Epidermal melanocyte (primary cell): Measurements from ENCODE around the gene WDR45B.

ENCODE experiments used
- DNase-seq: peaks from one replicate; pipeline ENCODE4 v3.0.0; 2011; ENCODE audit warnings: low spot score; ENCODE audit not compliant: insufficient read length

WDR45B gene

DNA sequence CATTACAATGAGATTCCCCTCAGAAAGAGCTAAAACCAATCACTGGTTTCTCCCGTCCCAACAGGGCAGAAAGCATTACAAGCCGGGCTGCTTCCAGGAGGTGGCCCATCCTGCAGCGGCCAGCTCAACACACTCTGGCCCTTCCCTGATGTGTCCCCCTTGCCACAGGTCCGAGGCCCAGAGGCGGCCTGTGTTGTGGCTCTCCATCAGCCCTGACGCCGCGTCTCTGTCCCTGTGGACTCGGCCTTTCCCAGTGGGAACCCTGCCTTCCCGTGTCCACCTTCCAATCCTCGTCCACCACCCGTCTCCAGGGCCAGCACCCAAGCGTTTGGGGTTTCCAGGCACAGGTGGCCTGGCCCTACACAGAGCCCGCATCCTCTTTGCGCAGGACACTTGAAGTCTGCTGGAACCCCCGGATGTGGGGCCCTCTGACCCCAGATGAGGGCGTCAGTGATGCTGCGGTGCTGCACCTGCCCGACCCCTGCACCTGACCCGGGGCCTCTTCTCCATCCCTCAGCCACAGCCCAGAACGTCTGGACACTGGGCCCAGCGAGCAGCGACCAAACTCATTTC lies 29.2 kb upstream of the WDR45B start:
- no peak for DNase-seq

DNA sequence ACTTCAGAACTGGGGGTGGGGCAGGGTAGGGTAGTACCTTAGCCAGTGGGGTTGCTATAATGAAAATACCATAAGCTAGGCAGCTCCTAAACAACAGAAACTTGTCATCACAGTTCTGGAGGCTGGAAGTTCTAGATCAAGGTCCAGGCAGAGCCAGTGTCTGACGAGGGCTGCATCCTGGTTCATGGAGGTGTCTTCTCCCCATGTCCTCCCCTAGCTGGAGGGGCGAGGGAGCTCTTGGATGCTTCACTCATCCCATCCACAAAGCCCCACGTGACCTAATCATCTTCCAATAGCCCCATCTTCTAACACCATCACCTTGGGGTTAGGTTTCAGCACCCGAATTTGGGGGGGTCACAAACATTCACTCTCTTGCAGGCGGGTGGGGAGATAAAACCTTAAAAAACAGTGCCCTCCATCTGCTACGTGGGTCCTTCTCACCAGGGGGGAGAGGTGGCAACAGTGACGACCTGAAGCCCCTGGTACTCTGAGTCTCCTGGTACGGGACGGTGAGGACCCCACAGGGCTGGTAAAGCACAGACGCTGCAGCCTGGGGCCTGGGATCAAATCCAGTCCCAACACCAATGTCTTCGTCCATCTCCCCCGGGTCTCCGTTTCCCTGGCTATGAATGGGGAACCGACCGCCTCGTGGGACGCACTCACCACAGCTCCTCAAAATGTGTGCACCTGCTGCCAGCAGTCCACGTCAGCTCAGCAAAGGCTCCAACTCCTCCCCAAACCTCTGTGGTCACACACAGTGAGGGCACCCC lies 27.4 kb upstream of the WDR45B start:
- DNase-seq, result no peak

DNA sequence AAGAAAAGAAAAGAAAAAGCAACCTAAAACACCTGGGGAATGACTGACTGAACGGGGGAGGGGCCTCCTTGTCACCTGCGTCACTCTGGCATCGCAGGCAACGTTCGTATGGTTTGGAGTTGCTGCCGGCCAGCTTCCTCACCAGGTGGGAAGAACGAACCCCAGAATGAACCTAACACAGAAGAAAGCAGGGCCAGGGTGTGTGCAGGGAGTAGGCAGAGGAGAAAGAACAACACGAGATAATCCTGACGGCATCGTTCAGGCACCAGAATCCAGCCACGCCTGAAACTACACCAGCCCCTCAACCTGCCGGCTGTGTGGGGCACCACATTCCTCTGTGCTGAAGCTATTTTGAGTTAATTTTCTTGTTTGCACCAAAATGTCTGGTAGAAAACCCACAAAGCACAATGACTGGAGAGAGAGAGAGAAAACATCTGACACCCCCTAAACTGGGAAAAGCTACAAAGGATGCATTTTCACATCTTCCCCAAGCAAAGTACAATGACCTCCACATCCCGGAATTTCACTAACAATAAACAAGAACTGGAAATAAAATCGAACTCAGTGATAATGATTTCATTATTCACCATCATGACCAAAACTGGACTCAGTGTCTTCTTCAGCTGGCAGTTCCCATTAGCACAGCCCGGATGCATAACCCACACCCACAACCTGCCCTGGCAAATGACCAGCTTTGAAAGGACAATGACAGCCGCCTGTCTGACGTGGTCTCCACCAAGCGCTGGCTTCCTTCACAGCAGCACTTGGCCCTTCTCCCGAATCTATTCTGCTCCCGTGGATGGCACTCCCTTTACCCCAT lies 26.6 kb upstream of the WDR45B start:
- no peak for DNase-seq

DNA sequence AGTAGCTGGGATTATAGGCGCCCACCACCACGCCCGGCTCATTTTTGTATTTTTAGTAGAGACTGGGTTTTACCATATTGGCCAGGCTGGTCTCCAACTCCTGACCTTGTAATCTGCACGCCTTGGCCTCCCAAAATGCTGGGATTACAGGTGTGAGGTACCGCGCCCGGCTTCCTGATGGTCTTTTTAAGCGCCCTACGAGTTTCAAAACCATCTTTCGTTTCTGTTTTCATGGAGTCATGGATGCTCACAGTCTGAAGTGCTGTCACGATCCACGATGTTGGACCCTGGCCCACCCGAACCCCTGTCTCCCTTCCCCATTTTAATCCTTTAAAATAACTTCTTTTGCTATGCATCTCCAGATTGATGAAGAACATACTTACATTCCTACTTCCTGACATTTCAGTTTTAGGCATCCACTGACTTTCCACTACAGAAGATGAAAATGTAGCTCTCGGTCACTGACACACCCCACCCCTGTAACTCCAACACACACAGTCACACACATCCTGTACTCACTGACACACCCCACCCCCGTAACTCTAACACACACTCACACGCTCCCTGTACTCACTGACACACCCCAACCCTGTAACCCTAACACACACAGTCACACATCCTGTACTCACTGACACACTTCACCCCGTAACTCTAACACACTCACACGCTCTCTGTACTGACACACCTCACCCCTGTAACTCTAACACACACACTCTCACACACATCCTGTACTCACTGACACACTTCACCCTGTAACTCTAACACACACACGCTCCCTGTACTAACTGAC lies 22.6 kb upstream of the WDR45B start:
- no peak for DNase-seq

DNA sequence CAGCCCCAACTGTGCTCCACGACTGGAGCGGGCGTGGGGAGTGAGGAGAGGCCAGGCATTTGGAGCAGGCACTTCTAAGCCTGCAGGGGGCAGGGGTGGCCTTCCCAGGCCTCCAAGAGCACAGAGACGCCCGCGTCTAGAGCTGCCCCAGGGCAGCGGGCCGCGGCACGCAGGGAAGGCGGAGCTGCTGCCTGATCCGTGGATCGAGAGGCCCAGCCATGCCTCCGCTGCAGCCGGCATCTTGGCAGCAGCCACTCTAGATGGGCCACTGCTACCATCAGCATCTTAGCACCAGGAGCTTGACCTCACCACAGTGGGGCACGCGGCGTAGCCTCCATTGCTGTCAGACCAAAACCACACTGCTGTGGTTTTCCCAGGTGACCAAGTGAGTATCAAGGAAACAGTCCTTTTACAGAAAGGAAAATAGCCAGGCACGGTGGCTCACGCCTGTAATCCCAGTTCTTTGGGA lies 20.4 kb upstream of the WDR45B start:
- DNase-seq, result peak; percentile 93

DNA sequence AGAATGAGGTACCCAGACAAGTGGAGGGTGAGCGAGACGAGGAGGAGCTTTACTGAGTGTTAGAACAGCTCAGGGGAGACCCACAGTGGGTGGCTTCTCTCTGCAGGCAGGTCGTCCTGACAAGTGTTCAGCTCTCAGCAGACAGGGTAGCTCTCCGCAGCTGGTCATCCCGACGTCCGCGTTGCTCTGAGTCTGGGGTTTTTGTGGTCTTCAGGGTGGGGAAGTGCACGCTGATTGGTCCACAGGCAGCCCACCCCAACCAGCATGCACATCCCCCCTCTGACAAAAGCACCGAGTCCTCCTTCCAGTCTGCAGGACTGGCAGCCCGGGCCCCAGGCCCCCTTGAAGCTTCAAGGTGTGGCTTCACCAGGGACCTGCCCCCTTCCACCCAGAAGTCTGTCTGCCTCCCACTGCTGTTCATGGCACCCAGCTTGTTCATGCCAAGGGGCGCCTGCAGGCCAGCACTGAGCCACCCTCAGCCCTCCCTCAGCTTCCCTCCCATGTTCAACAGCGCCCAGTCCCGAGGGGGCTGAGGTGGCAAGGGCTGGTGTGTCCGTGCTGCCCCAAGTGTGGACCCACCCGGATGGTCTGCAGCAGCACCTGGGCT lies 19.9 kb upstream of the WDR45B start:
- DNase-seq, result no peak

DNA sequence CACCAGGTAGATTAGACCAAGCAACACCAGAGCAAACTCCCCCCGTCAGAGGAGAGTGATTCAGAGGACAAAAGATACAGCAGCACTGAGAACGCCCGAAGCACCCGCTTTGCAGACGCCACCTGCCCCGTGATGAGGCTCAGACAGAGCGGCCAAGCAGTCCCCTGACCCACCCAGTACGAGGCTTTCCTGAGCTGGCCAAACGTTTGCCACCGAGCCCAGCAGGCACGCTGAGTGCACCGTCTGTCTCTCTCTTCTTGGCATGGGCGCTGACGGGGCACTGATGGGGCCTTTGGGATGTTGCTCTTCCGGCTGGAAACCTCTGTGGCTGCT lies 19.4 kb upstream of the WDR45B start:
- no peak for DNase-seq

DNA sequence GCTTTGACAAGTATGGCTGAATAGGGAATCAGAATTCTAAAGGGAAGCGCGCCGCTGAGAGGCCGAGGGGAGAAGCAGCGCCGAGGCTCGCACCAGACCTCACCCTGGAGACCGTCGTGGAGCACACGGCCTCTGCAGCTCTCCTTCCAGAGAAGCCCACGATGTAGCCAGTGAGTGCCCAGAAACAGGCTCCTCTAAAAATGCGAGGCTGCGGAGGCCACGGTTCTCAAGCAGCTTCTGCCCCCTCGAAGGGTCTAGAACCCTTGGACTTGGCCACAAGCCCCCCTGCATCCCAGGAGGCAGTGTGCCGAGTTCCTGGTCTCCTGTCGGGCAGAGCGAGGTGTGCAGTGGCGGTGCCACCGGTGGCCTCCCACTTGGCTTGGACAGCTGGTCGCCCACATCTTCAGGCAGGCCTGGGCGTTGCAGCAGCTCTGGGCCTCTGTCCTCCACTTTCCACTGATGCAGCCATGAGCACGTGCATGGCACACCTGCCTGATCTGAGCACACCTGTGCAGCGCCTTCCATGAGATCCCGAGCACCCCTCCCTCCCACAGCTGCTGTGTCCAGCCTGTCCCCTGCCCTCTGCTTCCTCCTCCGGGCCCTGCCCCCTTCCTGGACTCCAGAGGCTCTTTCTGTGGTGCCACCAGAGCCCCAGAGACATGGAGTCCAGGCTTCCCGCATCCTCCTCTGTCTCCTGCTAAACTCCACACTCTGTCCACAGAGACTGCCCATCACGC lies 18.9 kb upstream of the WDR45B start:
- no peak for DNase-seq

DNA sequence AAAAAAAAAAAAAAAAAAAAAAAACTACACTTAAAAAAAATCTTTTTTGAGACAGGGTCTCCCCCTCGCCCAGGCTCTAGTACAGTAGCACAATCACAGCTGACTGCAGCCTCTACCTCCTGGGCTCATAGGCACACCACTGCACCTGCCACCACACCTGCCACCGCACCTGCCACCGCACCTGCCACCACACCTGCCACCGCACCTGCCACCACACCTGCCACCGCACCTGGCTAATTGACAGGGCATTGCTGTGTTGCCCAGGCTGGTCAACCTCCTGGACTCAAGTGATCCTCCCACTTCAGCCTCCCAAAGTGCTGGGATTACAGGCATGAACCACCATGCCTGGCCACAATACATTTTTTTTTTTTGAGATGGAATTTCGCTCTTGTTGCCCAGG lies 17.6 kb upstream of the WDR45B start:
- DNase-seq, result no peak

DNA sequence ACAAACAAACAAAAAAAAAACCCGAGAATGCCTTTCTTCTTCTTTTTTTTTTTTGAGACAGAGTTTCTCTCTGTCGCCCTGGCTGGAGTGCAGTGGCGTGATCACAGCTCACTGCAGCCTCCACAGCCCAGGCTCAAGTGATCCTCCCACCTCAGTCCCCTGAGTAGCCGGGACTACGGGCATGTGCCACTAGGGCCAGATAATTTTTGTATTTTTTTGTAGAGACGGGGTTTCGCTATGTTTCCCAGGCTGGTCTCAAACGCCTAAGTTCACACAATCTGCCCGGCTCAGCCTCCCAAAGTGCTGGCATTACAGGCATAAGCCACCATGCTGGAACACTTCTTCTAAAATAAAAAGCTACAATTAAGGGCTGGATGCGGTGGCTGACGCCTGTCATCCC lies 17.0 kb upstream of the WDR45B start:
- DNase-seq, result no peak

DNA sequence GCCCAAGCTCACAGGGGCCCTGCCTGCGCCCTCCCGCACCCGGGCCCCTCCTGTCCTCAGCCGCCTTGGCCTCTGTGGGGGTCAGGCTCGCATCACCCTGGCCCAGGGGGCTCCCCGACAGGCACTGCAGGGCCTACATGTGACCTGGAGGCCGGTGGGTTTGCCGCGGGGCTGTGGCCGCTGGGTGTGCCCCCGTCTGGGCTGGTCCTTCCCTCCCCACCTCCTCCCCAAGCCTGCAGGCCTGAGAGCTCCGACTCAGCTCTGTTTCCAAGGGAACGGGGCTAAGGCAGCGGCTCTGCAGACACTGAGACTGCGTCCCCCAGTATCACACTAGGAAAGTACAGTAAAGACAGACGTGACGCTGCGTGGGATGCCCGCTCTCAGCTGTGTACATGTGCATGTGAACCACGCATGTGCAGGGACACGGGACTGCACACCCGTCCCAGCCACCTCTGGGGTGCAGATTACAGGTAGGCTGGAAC lies 16.5 kb upstream of the WDR45B start:
- no peak for DNase-seq

DNA sequence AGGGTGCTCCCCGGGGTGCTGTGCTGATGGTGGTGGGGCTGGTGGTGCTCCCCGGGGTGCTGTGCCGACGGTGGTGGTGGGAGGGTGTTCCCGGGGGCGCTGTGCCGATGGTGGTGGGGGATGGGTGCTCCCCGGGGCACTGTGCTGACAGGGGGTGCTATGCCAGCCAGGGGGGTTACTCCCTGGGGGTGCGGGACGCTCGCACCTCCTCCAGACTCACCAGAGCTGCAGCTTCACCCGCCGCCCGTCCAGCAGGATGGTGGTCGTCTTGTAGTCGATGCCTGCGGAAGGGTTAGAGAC lies 16.0 kb upstream of the WDR45B start:
- DNase-seq, result no peak

DNA sequence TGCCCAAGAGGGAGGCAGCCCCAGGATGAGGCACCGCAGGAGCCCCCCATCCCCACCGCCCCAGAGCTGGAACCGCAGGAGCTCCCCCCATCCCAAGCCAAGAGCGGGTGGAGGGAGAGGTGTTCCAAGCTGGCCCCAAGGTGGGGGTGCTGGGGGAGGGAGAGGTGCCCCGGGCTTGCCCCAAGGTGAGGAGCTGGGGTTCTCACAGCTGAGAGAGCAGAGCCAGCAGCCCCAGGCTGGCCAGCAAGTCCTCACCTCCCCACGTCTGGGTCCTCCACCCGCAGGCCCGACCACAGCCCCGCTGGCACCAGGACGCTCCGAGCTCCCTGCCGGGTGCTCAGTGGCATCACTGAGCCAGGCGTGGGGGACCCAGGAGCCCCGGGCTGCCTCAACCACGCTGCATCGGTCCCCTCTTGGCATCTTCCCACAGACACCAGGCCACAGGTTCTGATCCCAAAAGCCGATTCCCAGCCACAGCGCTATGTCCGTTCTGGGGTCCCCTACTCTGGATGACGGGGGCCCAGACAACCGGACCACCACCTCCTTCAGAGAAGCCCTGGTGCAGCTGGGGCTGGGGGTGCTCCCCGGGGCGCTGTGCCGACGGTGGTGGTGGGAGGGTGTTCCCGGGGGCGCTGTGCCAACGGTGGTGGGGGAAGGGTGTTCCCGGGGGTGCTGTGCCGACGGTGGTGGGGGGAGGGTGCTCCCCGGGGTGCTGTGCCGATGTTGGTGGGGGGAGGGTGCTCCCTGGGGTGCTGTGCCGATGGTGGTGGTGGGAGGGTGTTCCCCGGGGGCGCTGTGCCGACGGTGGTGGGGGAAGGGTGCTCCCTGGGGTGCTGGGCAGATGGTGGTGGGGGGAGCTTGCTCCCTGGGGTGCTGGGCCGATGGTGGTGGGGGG lies 15.4 kb upstream of the WDR45B start:
- DNase-seq, result no peak

DNA sequence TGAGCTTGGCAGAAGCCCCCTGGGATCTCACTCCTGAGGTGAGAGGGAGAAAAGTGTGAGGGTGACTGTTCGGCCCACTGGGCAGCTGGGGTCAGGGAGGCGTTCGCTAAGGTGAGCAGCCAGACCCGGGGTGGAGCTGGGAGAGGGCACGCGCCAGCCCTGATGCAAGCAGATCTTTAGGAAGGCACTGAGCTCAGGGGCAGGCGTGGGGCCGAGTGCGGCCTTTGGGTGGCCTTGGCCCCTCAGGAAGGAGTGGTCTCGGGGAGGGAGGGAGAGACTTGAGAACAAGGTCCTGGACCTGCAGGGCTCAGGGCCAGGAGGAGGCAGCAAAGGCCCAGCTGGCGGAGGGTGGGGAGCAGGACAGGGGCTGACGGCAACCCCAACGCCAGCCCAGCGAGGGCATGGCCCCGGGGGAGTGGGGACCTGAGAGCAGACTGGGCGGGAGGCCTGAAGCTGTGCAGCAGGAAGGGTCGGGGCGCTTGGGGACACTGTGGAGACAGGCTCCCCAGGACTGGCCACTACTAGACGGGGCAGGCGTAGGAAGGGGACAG lies 14.5 kb upstream of the WDR45B start:
- no peak for DNase-seq

DNA sequence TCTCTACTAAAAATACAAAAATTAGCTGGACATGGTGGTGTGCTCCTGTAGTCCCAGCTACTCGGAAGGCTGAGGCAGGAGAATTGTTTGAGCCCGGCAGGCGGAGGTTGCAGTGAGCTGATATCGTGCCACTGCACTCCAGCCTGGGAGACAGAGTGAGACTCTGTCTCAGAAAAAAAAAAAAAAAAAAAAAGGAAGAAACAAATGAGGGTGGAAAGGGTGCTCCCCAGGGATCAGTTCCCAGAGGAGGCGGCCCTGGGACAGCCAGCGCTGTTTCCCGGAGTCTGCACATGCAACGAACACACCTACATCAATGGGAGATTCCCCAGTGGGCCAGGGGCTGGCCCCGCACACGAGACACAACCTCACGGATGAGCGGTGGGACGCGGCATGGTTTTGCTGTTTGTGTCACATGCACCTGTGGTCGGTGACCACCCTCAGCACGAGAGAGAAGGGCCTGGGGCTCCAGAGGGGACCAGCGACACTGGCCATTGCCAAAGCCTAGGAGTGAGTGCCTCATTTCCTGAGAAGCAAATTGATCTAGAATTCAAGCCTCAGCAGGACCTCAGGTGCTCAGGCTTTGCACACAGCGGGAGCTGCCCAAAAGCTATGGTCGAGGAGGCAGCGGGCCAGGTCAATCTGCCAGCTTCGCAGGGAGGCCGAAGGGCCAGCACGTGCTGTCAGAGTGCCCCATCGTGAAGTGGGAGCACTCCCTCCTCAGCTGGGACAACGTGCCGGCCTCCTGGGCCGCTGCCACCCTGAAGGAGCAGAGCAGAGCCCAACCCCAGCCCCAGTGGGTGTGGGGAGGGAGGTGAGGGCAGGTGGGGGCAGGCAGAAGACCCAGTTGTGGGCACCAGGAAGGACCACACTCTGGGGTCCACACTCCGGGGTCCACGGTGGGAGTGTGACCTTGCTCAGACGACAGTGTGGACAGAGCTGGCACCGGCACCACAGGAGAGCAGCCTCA lies 13.8 kb upstream of the WDR45B start:
- DNase-seq, result no peak

DNA sequence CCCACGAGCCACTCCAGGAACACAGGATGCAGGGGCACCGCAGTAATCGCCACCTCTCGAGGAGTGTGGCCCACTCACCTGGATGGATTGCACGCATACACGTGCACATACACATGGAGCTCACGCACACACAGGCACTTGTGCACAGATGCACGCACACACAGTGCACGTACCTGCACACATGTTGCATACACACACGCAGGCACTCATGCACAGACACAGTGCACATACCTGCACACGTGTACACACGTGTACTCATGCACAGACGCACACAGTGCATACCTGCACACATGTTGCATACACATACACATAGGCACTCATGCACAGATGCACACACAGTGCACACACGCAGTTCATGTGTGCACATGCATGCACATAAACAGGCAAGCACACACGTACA lies 11.6 kb upstream of the WDR45B start:
- DNase-seq, result no peak

DNA sequence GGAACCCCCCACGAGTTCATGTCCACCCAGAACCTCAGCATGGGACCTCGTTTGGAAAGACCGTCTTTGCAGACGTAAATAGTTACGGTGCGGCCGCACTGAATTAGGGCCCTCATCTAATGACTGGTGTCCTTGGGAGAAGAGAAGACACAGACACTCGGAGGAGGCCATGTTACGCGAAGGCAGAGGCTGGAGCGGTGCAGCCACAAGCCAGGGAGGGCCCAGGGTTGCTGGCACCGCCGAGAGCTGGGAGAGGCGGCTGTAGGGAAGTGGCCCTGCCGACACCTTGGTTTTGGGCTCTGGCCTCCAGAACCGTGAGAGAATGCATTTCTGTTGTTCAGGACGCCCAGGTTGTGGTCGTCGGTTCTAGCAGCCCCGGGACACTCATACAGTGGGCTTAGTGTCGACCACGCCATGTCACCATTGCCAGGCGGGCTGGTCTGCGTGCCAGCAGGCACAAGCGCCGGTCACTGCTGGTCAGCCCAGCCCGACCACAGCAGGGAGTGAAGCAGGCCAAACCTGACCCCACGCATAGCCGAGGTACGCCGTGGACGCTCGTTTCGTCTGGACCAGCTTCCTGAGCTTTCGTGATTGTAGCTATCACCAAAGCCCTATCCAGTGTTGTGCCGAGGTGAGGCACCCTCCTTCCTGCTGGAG lies 10.7 kb upstream of the WDR45B start:
- no peak for DNase-seq

DNA sequence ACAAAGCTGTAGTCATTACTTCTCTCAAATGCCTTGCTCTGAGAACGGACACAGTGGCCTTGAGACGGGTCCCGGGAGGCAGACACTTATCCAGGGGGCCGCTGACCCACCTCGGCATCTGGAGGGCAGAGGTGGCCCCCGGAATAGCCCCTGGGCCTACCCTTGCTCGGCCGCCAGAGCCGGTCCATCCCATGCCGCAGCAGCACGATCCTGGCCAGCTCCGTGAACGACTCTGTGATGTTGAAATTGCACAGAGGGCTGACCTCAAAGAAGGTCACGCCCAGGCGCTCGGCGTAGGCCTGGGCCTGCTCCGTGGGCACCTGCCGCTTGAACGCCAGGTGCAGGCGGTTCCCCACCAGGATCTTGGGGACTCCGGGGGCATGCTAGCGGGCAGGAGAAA lies 10.1 kb upstream of the WDR45B start:
- no peak for DNase-seq
